Activated CD4-positive, alpha-beta T cell treated with anti-CD3 and anti-CD28 coated beads, Interleukin-2, amount 50 U/mL, for 48 hours (primary cell): Measurements from ENCODE around the gene SEZ6L.

Experiments
- DNase-seq, 2 experiments: peaks; one replicate each; pipeline ENCODE4 v3.0.0-alpha.2; 2020

The SEZ6L gene

DNA sequence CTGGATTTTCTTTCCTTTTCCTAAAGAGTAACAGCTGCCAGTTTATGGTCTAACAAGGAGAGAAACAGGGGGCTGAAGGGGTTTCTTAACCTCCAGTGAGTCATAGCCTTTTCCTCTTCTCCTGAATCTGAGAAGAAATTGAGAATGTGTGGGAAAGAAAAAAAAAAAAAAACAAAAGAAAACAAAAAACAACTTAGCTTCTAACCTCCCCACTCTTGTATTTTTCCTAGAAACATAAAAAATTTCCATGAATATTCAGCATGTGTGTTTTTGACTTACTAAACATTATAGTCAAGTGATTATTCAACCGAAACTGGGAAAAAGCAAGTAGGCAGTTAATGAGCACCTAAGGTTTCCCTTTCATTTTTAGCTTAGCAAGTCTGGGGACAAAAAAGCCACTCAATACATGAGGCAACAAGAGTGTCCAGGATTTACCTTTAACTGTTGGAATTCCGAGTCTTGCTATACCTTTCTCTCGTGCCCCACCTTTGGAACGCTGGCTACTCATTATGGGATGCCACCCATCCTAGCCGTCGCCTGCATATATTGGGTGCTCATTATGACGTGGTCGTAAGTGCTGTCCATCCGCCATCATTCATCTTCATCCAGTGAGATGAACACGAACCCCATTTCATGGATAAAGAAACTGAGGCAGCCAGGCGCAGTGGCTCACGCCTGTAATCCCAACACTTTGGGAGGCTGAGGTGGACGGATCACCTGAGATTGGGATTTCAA, 262.2 kb downstream of the SEZ6L start:
- DNase-seq = peak in 1 of 2 experiments; percentile 7

DNA sequence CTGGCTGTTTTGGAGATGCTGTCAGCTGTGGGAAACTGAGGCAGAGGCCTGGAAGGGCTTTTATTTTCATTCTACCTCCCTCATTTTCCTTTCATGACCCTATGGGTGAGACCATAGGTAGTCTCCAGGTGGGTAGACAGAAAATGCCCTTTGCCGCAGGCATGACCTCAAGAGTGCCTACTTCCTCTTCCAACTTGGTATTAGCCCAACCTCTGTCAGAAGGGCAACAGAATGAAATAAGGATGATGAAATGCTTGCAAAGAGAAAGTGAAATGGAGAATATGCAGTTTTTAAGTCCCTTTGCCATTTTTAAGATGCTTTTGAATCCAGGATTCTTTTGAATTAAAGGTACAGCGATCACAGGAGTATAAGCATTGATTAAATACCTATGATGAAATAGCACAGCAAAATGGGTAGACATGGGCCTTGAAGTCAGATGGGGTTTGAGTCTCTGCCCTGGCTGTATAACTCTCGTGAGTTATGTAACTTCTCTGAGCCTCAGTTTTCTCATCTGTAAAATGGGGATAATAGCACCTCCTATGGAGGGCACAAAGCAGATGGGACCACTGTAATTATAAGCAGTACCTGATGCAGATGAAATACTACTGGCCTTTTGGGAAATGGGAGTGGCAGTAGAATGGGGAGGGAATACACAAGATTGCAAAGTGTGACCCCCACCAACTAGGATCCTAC, 263.5 kb downstream of the SEZ6L start:
- no peak for DNase-seq
